ENCODE results near the gene PKP2. TPM values are rescaled to one million over a fixed set of nuclear protein-coding genes. Genes with fewer than 3 reads are reported as not detected.

The PKP2 gene
- total and polyA plus RNA-seq, 2 experiments from 2014 or later: 60.0 to 62.4 TPM

DNA sequence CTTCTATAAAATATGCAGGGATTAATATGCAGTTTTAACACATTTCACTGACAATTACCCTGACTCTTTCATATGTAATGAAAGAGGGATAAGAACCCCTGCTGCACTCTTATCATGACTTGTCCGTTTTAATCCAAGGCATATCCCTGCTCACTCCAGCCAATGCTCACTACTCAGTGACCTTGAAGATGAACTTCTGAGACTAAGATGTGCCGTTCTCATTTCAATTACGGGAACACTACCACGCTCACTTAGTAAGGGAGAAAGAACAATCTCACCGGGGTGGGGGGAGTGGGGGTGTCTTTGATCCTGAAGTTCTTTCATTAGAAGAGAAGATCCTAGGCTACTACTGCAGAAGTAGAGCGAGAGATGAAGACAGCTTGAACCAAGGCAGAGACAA, 50.5 kb downstream of the PKP2 start:
- no peak overlapping the region for H2AFZ ChIP-seq
- peaks cover 13% of the 10 kb centered on the region for H3K79me2 ChIP-seq
- no peak for DNase-seq (ENCODE audit: low spot score)
- H3K27me3 ChIP-seq: no peaks in the 10 kb centered on the region
- no peak overlapping the region for H3K27ac ChIP-seq
- H3K9me2 ChIP-seq (replicated peaks; ENCODE audit: insufficient read depth): no peaks in the 10 kb centered on the region
- H3K4me2 ChIP-seq: no peak overlapping the region
- H3K4me3 ChIP-seq: no peak overlapping the region
- H3K9me3 ChIP-seq (ENCODE audit: low read depth): no peaks in the 10 kb centered on the region
- WGBS (ENCODE audit: low lambda C conversion rate, missing lambda C conversion rate): 81% methylated on average over 6 of the region's 6 CpGs
- H3K36me3 ChIP-seq (replicated peaks; ENCODE audit: insufficient read depth, low read depth): no peaks in the 10 kb centered on the region
- TF ChIP-seq, protein P1, sequence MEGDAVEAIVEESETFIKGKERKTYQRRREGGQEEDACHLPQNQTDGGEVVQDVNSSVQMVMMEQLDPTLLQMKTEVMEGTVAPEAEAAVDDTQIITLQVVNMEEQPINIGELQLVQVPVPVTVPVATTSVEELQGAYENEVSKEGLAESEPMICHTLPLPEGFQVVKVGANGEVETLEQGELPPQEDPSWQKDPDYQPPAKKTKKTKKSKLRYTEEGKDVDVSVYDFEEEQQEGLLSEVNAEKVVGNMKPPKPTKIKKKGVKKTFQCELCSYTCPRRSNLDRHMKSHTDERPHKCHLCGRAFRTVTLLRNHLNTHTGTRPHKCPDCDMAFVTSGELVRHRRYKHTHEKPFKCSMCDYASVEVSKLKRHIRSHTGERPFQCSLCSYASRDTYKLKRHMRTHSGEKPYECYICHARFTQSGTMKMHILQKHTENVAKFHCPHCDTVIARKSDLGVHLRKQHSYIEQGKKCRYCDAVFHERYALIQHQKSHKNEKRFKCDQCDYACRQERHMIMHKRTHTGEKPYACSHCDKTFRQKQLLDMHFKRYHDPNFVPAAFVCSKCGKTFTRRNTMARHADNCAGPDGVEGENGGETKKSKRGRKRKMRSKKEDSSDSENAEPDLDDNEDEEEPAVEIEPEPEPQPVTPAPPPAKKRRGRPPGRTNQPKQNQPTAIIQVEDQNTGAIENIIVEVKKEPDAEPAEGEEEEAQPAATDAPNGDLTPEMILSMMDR (IDR thresholded peaks at IDR 0.05; ENCODE audit: poor library complexity): no peak
- TF ChIP-seq EZH2phosphoT487 (IDR thresholded peaks at IDR 0.05; ENCODE audit: low read depth, severe bottlenecking, unreplicated experiment): no peak
- peaks cover 17% of the 10 kb centered on the region for H3K4me1 ChIP-seq (ENCODE audit: insufficient read depth)
- no peaks in the 10 kb centered on the region for H4K20me1 ChIP-seq (ENCODE audit: insufficient read depth, poor library complexity, severe bottlenecking)

DNA sequence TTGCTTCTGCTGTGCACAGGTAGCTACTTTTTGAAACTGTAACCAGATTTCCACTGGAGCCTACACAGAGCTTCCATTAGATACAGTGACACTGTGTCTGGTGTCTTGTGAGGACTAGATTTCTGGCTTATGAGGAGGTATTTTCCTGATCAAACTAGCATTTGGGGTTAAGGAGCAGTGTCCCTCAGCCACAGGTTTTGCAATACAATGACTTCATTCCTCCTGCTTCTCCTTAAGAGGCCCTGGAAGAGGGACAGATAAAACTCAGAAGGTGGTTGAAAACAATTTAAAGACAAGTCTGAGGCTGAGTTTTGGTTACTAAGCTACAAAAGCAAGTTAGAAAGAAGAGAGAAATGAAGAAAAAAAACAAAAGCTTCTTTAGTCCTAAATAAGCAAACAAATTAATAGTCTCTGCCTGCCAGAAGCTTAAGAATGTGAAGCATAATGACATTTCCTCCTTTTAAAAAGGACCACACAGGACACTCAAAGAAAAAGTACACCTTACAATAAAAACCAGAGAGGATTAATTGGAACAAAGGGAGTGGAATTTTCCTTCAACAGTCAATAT, 53.0 kb downstream of the PKP2 start:
- Histone ChIP-seq H4K20me1 (ENCODE audit: insufficient read depth, poor library complexity, severe bottlenecking) (no peaks in the 10 kb centered on the region), H3K27ac (peak overlapping the region; percentile 45), H3K36me3 (replicated peaks; ENCODE audit: insufficient read depth, low read depth) (no peaks in the 10 kb centered on the region), H3K79me2 (peaks cover 13% of the 10 kb centered on the region), H3K9me2 (replicated peaks; ENCODE audit: insufficient read depth) (no peaks in the 10 kb centered on the region), H3K9me3 (ENCODE audit: low read depth) (no peaks in the 10 kb centered on the region), H3K4me3 (no peak overlapping the region), H3K4me2 (peak overlapping the region; percentile 40), H3K27me3 (no peaks in the 10 kb centered on the region), H3K4me1 (ENCODE audit: insufficient read depth) (peaks cover 17% of the 10 kb centered on the region), H2AFZ (peak overlapping the region; percentile 6)
- TF ChIP-seq EZH2phosphoT487 (IDR thresholded peaks at IDR 0.05; ENCODE audit: low read depth, severe bottlenecking, unreplicated experiment): no peak
- TF ChIP-seq EZH2 (IDR thresholded peaks at IDR 0.05; ENCODE audit: borderline replicate concordance): no peak
- TF ChIP-seq, protein P1 (IDR thresholded peaks at IDR 0.05; ENCODE audit: poor library complexity): no peak
- no peak for DNase-seq (ENCODE audit: low spot score)

DNA sequence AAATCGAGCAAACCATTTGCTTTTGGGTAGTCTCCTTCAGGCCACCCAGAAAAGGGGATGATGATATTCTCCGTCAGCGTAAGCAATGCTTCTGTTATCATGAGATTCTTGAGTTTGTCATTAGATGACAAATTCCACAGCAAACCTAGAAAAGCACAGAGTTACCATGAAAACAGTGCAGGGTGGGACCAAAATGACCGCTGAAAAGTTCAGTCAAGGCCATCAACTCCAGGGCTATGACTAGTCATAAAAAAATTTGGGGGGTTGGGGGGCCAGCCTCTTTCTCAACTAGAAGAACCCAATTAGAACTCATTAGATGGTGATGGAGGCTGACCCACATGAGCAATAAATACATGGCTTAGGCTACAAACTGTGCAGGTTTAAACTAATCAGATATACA, 55.5 kb downstream of the PKP2 start:
- Histone ChIP-seq H3K27me3 (no peaks in the 10 kb centered on the region), H3K9me2 (replicated peaks; ENCODE audit: insufficient read depth) (no peaks in the 10 kb centered on the region), H4K20me1 (ENCODE audit: insufficient read depth, poor library complexity, severe bottlenecking) (no peaks in the 10 kb centered on the region), H3K4me3 (no peak overlapping the region), H3K9me3 (ENCODE audit: low read depth) (no peaks in the 10 kb centered on the region), H3K4me1 (ENCODE audit: insufficient read depth) (peaks cover 17% of the 10 kb centered on the region), H2AFZ (no peak overlapping the region), H3K36me3 (replicated peaks; ENCODE audit: insufficient read depth, low read depth) (peaks cover 4% of the 10 kb centered on the region), H3K4me2 (no peak overlapping the region), H3K79me2 (peaks cover 7% of the 10 kb centered on the region), H3K27ac (no peak overlapping the region)
- no peak for TF ChIP-seq EZH2phosphoT487 (IDR thresholded peaks at IDR 0.05; ENCODE audit: low read depth, severe bottlenecking, unreplicated experiment)
- no peak for TF ChIP-seq EZH2 (IDR thresholded peaks at IDR 0.05; ENCODE audit: borderline replicate concordance)
- TF ChIP-seq, protein P1 (IDR thresholded peaks at IDR 0.05; ENCODE audit: poor library complexity): no peak
- WGBS (ENCODE audit: low lambda C conversion rate, missing lambda C conversion rate): 85% methylated on average over 4 of the region's 4 CpGs
- DNase-seq (ENCODE audit: low spot score): no peak

DNA sequence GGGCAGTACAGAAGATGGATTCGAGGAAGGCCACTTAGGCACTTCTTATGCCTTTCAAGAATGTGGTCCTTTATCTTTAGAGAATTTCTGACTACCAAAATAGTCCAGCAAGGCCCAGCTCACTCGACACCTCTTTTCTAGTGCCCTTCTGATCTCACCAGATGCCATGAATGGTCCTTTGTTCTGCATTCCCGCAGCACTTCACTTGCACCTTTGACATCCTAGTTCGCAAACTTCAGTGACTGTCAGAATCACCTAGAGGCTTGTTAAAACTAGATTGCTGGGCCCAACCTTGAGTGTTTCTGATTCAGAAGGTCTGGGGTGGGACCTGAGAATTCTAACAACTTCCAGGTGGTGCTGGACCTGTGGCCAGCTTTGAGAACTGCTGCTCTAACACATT, 56.7 kb downstream of the PKP2 start:
- no peak for TF ChIP-seq EZH2 (IDR thresholded peaks at IDR 0.05; ENCODE audit: borderline replicate concordance)
- TF ChIP-seq, protein P1 (IDR thresholded peaks at IDR 0.05; ENCODE audit: poor library complexity): no peak
- TF ChIP-seq EZH2phosphoT487 (IDR thresholded peaks at IDR 0.05; ENCODE audit: low read depth, severe bottlenecking, unreplicated experiment): no peak

More for the DNA sequence above, 56.7 kb downstream of the PKP2 start:
- H3K4me2 ChIP-seq: no peak overlapping the region
- DNase-seq (ENCODE audit: low spot score): no peak
- no peaks in the 10 kb centered on the region for H3K27me3 ChIP-seq
- H3K9me3 ChIP-seq (ENCODE audit: low read depth): no peaks in the 10 kb centered on the region
- no peaks in the 10 kb centered on the region for H4K20me1 ChIP-seq (ENCODE audit: insufficient read depth, poor library complexity, severe bottlenecking)
- H2AFZ ChIP-seq: no peak overlapping the region
- H3K27ac ChIP-seq: no peak overlapping the region
- no peaks in the 10 kb centered on the region for H3K9me2 ChIP-seq (replicated peaks; ENCODE audit: insufficient read depth)
- H3K36me3 ChIP-seq (replicated peaks; ENCODE audit: insufficient read depth, low read depth): peaks cover 4% of the 10 kb centered on the region
- no peak overlapping the region for H3K4me3 ChIP-seq
- peaks cover 17% of the 10 kb centered on the region for H3K4me1 ChIP-seq (ENCODE audit: insufficient read depth)
- WGBS (ENCODE audit: low lambda C conversion rate, missing lambda C conversion rate): 64% methylated on average over 4 of the region's 4 CpGs
- peaks cover 5% of the 10 kb centered on the region for H3K79me2 ChIP-seq
